ENCODE data around the gene MMP11.

Gene MMP11

DNA sequence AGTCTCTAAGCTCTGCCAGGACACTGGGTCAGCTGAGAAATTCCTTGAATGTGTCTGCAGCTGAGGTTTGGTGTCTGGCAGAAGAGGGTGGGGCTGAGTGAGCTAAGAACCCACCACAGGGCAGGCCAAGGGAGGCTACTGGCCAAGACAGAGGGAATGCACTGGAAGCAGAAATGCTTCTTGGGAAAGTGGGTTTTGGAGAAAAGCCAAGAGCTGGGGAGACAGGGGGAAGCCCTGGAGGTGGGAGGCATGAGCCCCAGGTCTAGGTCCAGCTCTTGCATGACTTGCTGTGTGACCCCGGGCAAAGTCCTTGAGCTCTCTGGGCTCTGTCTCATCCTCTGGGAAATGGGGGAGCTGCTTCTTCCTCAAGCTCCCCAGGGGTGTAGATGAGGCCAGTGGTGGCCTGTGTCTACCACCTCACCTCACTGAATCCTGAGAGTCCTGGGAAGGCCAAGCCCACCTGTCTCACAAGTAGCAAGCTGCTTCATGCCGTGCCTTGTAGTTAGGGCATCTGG lies 2.3 kb downstream of the MMP11 start:
- no peak for DNase-seq (ENCODE audit: low read depth)
- H3K4me3 ChIP-seq (ENCODE audit: control insufficient read depth, low read depth, low read length), result no peak overlapping the region
- TF ChIP-seq, protein P1, sequence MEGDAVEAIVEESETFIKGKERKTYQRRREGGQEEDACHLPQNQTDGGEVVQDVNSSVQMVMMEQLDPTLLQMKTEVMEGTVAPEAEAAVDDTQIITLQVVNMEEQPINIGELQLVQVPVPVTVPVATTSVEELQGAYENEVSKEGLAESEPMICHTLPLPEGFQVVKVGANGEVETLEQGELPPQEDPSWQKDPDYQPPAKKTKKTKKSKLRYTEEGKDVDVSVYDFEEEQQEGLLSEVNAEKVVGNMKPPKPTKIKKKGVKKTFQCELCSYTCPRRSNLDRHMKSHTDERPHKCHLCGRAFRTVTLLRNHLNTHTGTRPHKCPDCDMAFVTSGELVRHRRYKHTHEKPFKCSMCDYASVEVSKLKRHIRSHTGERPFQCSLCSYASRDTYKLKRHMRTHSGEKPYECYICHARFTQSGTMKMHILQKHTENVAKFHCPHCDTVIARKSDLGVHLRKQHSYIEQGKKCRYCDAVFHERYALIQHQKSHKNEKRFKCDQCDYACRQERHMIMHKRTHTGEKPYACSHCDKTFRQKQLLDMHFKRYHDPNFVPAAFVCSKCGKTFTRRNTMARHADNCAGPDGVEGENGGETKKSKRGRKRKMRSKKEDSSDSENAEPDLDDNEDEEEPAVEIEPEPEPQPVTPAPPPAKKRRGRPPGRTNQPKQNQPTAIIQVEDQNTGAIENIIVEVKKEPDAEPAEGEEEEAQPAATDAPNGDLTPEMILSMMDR (IDR thresholded peaks at IDR 0.05; ENCODE audit: control insufficient read depth, insufficient read depth, low read depth, low read length, missing control alignments), result no peak

DNA sequence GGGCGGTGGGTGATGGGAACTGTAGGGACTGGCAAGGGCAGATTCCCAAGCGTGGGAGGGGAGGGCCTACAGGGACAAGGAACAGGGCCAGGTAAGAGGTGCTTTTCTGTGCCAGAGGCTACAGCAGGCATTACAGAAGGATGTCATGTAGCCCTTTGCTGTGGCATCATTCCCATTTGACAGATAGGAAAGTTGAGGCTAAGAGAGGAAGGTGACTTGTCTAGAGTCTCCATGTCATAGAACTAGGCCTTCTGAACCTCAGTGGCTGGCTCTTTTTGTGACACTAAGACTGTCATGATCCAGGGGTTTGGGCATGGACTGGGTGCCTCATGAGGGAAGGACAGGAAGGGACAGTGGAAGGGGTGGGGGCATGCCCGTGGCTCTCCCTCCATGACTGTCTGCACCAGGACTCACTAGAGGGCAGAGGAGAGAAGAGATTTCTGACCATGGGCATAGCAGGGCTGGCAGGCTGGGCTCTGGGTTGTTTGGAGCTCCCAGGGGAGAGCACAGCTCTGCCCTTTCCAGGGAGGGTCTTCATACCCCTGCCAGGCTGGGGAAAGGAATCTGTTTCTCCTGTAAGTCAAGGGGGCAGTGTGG lies 3.2 kb downstream of the MMP11 start:
- no peak overlapping the region for H3K4me3 ChIP-seq (ENCODE audit: control insufficient read depth, low read depth, low read length)
- TF ChIP-seq, protein P1 (IDR thresholded peaks at IDR 0.05; ENCODE audit: control insufficient read depth, insufficient read depth, low read depth, low read length, missing control alignments), result no peak
- DNase-seq (ENCODE audit: low read depth), result no peak

DNA sequence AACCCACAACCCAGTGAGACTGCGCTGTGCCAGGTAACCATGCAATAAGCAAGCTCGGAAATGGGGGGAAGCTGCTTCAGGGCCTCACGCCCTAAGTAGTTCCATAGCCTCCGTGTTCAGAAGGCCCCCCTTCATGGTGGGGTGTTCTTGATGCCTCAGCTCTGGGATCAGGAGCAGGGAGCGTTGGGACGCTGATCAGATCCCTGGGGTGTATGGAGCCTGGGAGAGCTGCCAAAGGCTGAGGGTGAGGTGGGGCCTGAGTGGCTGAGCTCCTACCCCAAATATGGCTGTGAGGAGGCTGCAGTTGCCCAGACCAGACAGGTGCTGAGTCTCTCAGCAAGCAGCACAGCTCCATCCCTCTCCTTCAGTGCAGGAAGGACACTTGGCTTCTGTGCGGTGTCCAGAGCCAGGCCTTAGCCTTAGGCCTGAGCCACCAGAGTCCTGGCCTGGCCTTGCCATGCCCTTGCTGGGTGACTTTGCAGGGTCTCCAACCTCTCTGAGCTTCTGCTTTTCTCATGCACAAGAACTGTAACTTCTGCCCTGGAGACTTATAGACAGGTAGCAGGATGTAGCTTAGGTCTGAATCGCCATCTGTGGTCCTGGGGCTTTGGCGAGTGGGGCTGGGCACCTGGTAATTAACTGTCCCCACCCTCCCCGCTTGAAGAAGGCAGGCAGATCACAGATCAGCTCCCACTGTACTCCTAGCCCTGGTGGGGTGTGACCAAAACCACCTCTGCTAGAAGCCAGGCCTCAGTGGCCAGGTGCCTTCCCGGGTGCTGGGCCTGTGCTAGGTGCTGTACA lies 5.3 kb downstream of the MMP11 start:
- DNase-seq (ENCODE audit: low read depth), result no peak
- no peak overlapping the region for H3K4me3 ChIP-seq (ENCODE audit: control insufficient read depth, low read depth, low read length)
- TF ChIP-seq, protein P1 (IDR thresholded peaks at IDR 0.05; ENCODE audit: control insufficient read depth, insufficient read depth, low read depth, low read length, missing control alignments), result no peak

DNA sequence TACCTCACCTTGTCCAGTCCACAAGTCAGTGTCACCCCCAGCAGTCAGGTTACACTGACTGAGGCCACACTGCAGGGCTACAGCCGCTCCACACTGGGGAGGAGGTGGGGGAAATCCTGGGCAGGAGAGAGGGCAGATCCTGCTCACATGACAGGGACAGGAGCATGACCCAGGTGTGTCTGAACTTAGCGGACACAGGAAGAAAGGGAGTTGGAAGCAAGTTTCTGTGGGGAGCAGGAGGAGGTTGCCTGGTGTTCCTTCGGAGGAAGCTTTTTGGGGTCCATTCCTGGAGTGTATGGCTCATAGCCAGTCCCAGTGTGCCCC lies 5.9 kb downstream of the MMP11 start:
- no peak overlapping the region for H3K4me3 ChIP-seq (ENCODE audit: control insufficient read depth, low read depth, low read length)
- DNase-seq (ENCODE audit: low read depth), result no peak
- TF ChIP-seq, protein P1 (IDR thresholded peaks at IDR 0.05; ENCODE audit: control insufficient read depth, insufficient read depth, low read depth, low read length, missing control alignments), result no peak

DNA sequence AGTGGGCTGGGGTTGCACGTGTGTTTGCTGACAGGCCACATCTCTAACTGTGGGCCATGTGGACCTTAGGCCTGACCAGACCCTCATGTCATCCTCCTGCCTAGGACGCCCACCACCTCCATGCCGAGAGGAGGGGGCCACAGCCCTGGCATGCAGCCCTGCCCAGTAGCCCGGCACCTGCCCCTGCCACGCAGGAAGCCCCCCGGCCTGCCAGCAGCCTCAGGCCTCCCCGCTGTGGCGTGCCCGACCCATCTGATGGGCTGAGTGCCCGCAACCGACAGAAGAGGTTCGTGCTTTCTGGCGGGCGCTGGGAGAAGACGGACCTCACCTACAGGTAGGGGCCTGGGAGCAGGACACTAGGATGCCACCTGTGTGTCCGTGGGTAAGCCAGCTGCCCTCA lies 6.4 kb downstream of the MMP11 start:
- TF ChIP-seq, protein P1 (IDR thresholded peaks at IDR 0.05; ENCODE audit: control insufficient read depth, insufficient read depth, low read depth, low read length, missing control alignments), result no peak
- no peak overlapping the region for H3K4me3 ChIP-seq (ENCODE audit: control insufficient read depth, low read depth, low read length)
- DNase-seq (ENCODE audit: low read depth), result no peak

DNA sequence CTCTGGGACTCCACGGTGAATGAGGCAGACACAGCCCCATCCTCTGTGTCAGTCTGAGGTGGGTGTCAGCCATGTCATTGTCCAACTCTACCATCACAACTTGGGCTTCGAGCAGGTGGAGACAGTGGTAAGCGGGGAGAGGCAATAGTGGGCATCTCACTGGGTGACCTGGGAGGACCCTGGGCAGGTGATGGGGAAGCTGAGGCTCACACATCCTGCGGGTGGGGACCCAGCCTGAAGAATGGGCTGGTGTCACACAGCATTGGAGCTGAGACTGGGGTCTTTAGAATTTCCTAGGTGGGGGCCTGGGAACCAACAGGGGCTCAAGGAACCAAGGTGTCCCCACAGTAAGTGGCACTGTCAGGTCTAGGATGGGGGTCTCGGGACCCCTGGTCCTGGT lies 7.1 kb downstream of the MMP11 start:
- DNase-seq (ENCODE audit: low read depth), result no peak
- TF ChIP-seq, protein P1 (IDR thresholded peaks at IDR 0.05; ENCODE audit: control insufficient read depth, insufficient read depth, low read depth, low read length, missing control alignments), result no peak
- no peak overlapping the region for H3K4me3 ChIP-seq (ENCODE audit: control insufficient read depth, low read depth, low read length)

Measured in AG09309 (cell line).